ENCODE results near the gene MTRF1L. TPM values are rescaled to one million over a fixed set of nuclear protein-coding genes. Genes with fewer than 3 reads are reported as not detected.
A peak's percentile ranks its signal among the peaks of the same experiment; 100 is the strongest.

The MTRF1L gene
- polyA plus RNA-seq, 1 experiment: 8.1 TPM

DNA sequence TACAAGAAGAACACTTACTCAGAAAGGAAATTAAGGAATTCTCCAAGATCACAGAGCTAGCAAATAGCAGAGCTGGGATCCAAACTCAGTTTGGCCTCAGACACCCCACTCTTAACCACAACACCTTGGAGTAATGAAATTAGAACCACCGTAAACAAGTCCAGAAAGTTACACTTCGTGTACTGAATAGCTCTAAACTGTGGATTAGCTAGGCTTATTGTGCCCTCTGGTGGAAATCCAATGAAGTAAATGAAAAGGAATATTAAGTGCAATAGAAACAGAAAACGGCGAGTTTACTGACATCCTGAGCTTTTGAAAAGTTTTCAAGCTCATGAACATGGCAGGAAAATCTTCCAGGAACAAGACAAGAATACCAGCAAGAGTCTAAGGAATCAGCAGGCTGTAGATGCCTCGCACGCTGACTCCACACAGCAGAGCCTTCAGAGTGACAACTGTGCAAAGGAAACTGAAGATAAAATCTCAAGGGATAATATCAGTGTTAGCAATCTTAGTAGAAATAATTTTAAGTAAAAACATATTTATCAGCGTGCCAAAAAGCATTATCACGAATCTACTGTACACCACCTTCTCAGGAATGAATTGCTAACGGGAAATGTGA is 54.2 kb downstream of the MTRF1L start:
- ChIA-PET POLR2A (no interaction called here), CTCF (interaction anchor here (0.6 to 3.6 kb wide), 16 partner anchors 9 to 1484 kb away, joined by 3 to 27 read pairs (median 3); no protein-coding TSS in a partner anchor)
- Histone ChIP-seq H3K4me3 (ENCODE audit: low read depth, low read length) (no peak overlapping the region), H3K27me3 (ENCODE audit: control insufficient read depth, insufficient read depth, low read length) (no peaks in the 10 kb centered on the region; the same call in 1 of the 2 replicates), H3K36me3 (ENCODE audit: control insufficient read depth, insufficient read depth, low read length) (no peaks in the 10 kb centered on the region)
- DNase-seq (ENCODE audit: low read depth): no peak
- TF ChIP-seq, protein P1, sequence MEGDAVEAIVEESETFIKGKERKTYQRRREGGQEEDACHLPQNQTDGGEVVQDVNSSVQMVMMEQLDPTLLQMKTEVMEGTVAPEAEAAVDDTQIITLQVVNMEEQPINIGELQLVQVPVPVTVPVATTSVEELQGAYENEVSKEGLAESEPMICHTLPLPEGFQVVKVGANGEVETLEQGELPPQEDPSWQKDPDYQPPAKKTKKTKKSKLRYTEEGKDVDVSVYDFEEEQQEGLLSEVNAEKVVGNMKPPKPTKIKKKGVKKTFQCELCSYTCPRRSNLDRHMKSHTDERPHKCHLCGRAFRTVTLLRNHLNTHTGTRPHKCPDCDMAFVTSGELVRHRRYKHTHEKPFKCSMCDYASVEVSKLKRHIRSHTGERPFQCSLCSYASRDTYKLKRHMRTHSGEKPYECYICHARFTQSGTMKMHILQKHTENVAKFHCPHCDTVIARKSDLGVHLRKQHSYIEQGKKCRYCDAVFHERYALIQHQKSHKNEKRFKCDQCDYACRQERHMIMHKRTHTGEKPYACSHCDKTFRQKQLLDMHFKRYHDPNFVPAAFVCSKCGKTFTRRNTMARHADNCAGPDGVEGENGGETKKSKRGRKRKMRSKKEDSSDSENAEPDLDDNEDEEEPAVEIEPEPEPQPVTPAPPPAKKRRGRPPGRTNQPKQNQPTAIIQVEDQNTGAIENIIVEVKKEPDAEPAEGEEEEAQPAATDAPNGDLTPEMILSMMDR (IDR thresholded peaks at IDR 0.05; ENCODE audit: insufficient read depth, low read depth, low read length): peak; percentile 74

DNA sequence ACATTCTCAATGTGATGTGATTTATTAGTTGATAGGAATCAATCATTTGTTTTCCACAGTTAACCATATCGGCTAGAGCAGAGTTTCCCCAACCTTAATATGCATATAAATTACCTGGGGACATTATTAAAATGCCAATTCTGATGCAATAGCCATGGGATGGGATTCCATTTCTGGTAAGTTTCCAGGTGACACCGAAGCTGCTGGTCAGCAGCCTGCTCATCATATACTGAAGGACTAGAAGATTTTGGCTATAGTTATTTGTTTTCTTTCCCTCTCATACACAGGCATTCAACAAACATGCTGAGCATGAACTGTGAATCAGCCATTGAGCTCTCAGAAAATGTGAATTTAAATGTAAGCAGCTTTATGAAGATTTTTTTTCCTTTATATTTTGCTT is 55.5 kb downstream of the MTRF1L start:
- H3K4me3 ChIP-seq (ENCODE audit: low read depth, low read length): no peak overlapping the region

DNA sequence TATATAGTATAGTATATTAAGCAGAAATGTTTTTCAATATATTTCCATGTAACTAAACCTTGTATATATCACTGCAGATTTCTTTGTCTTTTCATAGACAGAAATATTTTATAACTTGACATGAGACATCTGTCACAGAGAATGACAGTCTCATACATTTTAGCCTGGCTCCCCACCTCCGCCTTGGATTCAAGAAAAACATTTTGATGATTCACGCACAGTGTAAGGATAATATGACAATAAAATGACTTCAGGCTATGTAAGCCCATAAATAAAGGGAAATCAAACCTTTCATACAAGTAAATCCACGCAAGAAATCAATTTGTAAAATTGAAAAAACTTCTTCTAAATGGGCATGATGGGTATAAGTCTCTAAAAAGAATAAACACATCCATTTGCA is 56.0 kb downstream of the MTRF1L start:
- H3K36me3 ChIP-seq (ENCODE audit: control insufficient read depth, insufficient read depth, low read length): no peaks in the 10 kb centered on the region
- no peaks in the 10 kb centered on the region; the same call in 1 of the 2 replicates for H3K27me3 ChIP-seq (ENCODE audit: control insufficient read depth, insufficient read depth, low read length)
- CTCF ChIA-PET: interaction anchor here (3.6 kb wide), 1 partner anchor 82 kb away, joined by 27 read pairs; no protein-coding TSS in a partner anchor

More for the DNA sequence above, 55.5 kb downstream of the MTRF1L start:
- ChIA-PET POLR2A (no interaction called here), CTCF (interaction anchor here (1.6 to 3.6 kb wide), 3 partner anchors 26 to 83 kb away, joined by 5 to 27 read pairs (median 6); no protein-coding TSS in a partner anchor)
- no peaks in the 10 kb centered on the region; the same call in 1 of the 2 replicates for H3K27me3 ChIP-seq (ENCODE audit: control insufficient read depth, insufficient read depth, low read length)
- no peak for DNase-seq (ENCODE audit: low read depth)
- no peaks in the 10 kb centered on the region for H3K36me3 ChIP-seq (ENCODE audit: control insufficient read depth, insufficient read depth, low read length)
- TF ChIP-seq, protein P1 (IDR thresholded peaks at IDR 0.05; ENCODE audit: insufficient read depth, low read depth, low read length): no peak

DNA sequence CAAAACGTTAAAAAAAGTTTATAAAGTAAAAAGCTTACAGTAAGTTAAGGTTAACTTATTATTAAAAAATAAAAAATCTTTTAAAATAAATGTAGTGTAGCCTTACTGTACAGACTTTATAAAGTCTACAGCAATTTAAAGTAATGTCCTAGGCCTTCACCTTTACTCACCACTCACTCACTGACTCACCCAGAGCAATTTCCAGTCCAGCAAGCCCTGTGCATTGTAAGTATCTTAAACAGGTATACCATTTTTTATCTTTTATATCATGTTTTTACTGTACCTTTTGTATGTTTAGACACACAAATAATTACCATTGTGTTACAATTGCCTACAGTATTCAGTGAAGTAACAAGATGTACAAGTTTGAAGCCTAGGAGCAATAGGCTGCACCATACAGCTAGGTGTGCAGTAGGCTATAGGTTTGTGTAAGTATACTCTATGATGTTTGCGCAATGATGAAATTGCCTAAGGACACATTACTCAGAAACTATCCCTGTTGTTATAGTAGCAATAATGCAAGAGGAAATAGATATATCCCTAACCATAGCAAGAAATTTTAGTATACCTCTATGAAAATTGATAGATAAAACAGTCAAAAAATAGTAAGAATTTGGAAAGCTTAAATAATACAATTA is 59.1 kb downstream of the MTRF1L start:
- H3K27me3 ChIP-seq (ENCODE audit: control insufficient read depth, insufficient read depth, low read length): no peaks in the 10 kb centered on the region; the same call in 1 of the 2 replicates
- H3K36me3 ChIP-seq (ENCODE audit: control insufficient read depth, insufficient read depth, low read length): no peaks in the 10 kb centered on the region
- ChIA-PET POLR2A (no interaction called here), CTCF (interaction anchor here (0.9 to 2.1 kb wide), 2 partner anchors 11 to 79 kb away, joined by 3 to 8 read pairs; no protein-coding TSS in a partner anchor)
- TF ChIP-seq, protein P1 (IDR thresholded peaks at IDR 0.05; ENCODE audit: insufficient read depth, low read depth, low read length): no peak
- DNase-seq (ENCODE audit: low read depth): no peak
- H3K4me3 ChIP-seq (ENCODE audit: low read depth, low read length): no peak overlapping the region

More for the DNA sequence above, 56.0 kb downstream of the MTRF1L start:
- no peak overlapping the region for H3K4me3 ChIP-seq (ENCODE audit: low read depth, low read length)
- TF ChIP-seq, protein P1 (IDR thresholded peaks at IDR 0.05; ENCODE audit: insufficient read depth, low read depth, low read length): no peak
- POLR2A ChIA-PET: no interaction called here
- DNase-seq (ENCODE audit: low read depth): no peak

DNA sequence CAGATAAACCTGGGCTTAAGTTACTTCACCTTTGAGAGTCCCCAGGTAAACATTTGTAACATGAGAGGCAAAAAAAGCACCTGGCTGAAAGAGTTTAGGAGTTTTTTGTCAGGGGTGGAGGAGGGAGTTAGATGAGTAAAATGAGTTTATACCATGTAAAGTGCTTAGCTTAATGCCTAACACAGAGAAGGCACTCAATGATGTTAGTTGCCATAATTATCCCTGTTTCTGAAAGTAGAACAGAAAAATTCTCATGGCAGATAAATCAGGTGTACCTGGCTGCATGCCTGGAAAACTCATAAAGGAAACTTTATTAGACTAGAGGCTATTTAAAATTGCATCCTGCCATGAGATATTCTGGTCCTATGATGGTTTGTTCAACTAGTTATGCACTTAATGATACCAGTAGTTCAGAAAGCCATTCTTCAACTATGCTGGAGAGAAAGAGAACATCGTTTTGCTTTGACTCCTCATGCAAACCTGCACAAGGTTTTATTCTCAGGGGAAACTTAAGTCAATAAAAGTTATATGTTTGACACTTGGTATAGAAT is 60.1 kb downstream of the MTRF1L start:
- CTCF ChIA-PET: interaction anchor here (0.8 to 2.1 kb wide), 2 partner anchors 12 to 79 kb away, joined by 3 to 8 read pairs; no protein-coding TSS in a partner anchor
- TF ChIP-seq, protein P1 (IDR thresholded peaks at IDR 0.05; ENCODE audit: insufficient read depth, low read depth, low read length): no peak
- Histone ChIP-seq H3K27me3 (ENCODE audit: control insufficient read depth, insufficient read depth, low read length) (no peaks in the 10 kb centered on the region; the same call in 1 of the 2 replicates), H3K36me3 (ENCODE audit: control insufficient read depth, insufficient read depth, low read length) (no peaks in the 10 kb centered on the region), H3K4me3 (ENCODE audit: low read depth, low read length) (no peak overlapping the region)
- DNase-seq (ENCODE audit: low read depth): no peak
- POLR2A ChIA-PET: no interaction called here
